Measurements from ENCODE around the gene PTPRN2.
"Not testable (repeated sequence)": the region's sequence is repeated elsewhere in the genome, so short reads cannot be mapped to it uniquely, and the experiment has no call there.

PTPRN2 gene

GRCh38 chr7:158458096-158458495, 129.5 kb downstream of the PTPRN2 start:
- DNase-seq: no peak

- DNase-seq: not testable (repeated sequence)
These were observed 130.0 kb downstream of the PTPRN2 start for GRCh38 chr7:158457586-158457985.

- no peak for DNase-seq
These were observed 133.0 kb downstream of the PTPRN2 start for GRCh38 chr7:158454631-158455030.

GRCh38 chr7:158453663-158454062, 134.0 kb downstream of the PTPRN2 start:
- DNase-seq: no peak

- no peak for DNase-seq
These were observed 135.3 kb downstream of the PTPRN2 start for GRCh38 chr7:158452331-158452730.

- no peak for DNase-seq
These were observed 137.0 kb downstream of the PTPRN2 start for GRCh38 chr7:158450476-158451124.

GRCh38 chr7:158449942-158450341, 137.7 kb downstream of the PTPRN2 start:
- no peak for DNase-seq

GRCh38 chr7:158449266-158449665, 138.4 kb downstream of the PTPRN2 start:
- no peak for DNase-seq

GRCh38 chr7:158448430-158449100, 139.1 kb downstream of the PTPRN2 start:
- no peak for DNase-seq

- no peak for DNase-seq
These were observed 140.0 kb downstream of the PTPRN2 start for GRCh38 chr7:158447506-158448171.

- DNase-seq: no peak
These were observed 140.5 kb downstream of the PTPRN2 start for GRCh38 chr7:158447151-158447505.

- DNase-seq: no peak
These were observed 140.9 kb downstream of the PTPRN2 start for GRCh38 chr7:158446706-158447105.

GRCh38 chr7:158446281-158446680, 141.3 kb downstream of the PTPRN2 start:
- no peak for DNase-seq

GRCh38 chr7:158445421-158446175, 142.0 kb downstream of the PTPRN2 start:
- no peak for DNase-seq

GRCh38 chr7:158444501-158445420, 142.9 kb downstream of the PTPRN2 start:
- DNase-seq: no peak

- no peak for DNase-seq
These were observed 143.7 kb downstream of the PTPRN2 start for GRCh38 chr7:158443688-158444483.

GRCh38 chr7:158443014-158443687, 144.5 kb downstream of the PTPRN2 start:
- no peak for DNase-seq

GRCh38 chr7:158442260-158442659, 145.4 kb downstream of the PTPRN2 start:
- DNase-seq: no peak

GRCh38 chr7:158439035-158439434, 148.6 kb downstream of the PTPRN2 start:
- no peak for DNase-seq

GRCh38 chr7:158432369-158433341, 155.0 kb downstream of the PTPRN2 start:
- DNase-seq: no peak
